T-cell (primary cell): ENCODE results near the gene PRKD1. TPM values are rescaled to one million over a fixed set of nuclear protein-coding genes. Genes with fewer than 3 reads are reported as not detected.

ENCODE experiments used
- ATAC-seq, 4 experiments: fragments of 200-7000 bp in 3 of 4; fragments of 150-1000 bp in 1 of 4; cut with Tn5 transposase; replicated peaks in 1 of 4; 1 replicate in 3 of 4; 2 replicates in 1 of 4; pipeline ENCODE4 v1.10.0; 2021; ENCODE audit warnings: moderate library complexity in 3 of 4, mild to moderate bottlenecking in 2 of 4, moderate number of reproducible peaks in 1 of 4
- CTCF ChIA-PET, 2 donors: fragments of 300-600 bp; sonication (Branson Sonifier 250); formaldehyde crosslinking; loops; one replicate each; lab custom pipeline; 2022; ENCODE audit warnings: antibody characterized with exemption in 2 of 2; lab: Charles Lee
- POLR2A ChIA-PET, 2 donors: fragments of 300-600 bp; sonication (Branson Sonifier 250); formaldehyde crosslinking; loops; one replicate each; lab custom pipeline; 2022; ENCODE audit warnings: antibody characterized with exemption in 2 of 2; lab: Charles Lee
- DNase-seq, 35 experiments: peaks; one replicate each; pipeline versions ENCODE4 v3.0.0 to v3.0.0-alpha.2; 2013 to 2023
- H3K27ac ChIP-seq: one replicate; pipeline ENCODE4 v1.5.1; 2013; ENCODE audit warnings: low read length
- H3K27me3 ChIP-seq, 2 experiments: replicated peaks in 1 of 2; 1 replicate in 1 of 2; 2 replicates in 1 of 2; pipeline versions ENCODE4 v1.6.1 to v1.7.0; 2013; ENCODE audit warnings: low read length in 1 of 2, mixed read lengths in 1 of 2; ENCODE audit not compliant: control insufficient read depth in 2 of 2, insufficient read depth in 2 of 2; ENCODE audit errors: extremely low read depth in 1 of 2
- H3K36me3 ChIP-seq, 2 donors: 1 replicate in 1 of 2; 2 replicates in 1 of 2; pipeline versions ENCODE4 v1.6.1 to v1.7.0; 2013; ENCODE audit warnings: low read length in 1 of 2; ENCODE audit not compliant: control insufficient read depth in 2 of 2, insufficient read depth in 1 of 2; ENCODE audit errors: extremely low read depth in 1 of 2
- H3K4me1 ChIP-seq, 2 experiments: 1 replicate in 1 of 2; 2 replicates in 1 of 2; pipeline versions ENCODE4 v1.6.1 to v1.7.0; 2013; ENCODE audit warnings: low read length in 2 of 2, mixed read lengths in 1 of 2; ENCODE audit not compliant: insufficient read depth in 2 of 2, control insufficient read depth in 1 of 2; ENCODE audit errors: extremely low read depth in 1 of 2
- H3K4me3 ChIP-seq, 2 donors: 1 replicate in 1 of 2; 2 replicates in 1 of 2; pipeline versions ENCODE4 v1.5.1 to v1.7.0; 2013; ENCODE audit warnings: mild to moderate bottlenecking in 2 of 2, low read length in 1 of 2, moderate library complexity in 1 of 2; ENCODE audit not compliant: control insufficient read depth in 1 of 2; ENCODE audit errors: extremely low read depth in 1 of 2
- H3K9me3 ChIP-seq: 2 replicates; pipeline ENCODE4 v1.7.0; 2013
- H3K27ac Mint-ChIP-seq, 2 donors: one replicate each; pipeline ENCODE4 v1.8.0; 2020 to 2021; ENCODE audit warnings: mild to moderate bottlenecking in 2 of 2, mixed read lengths in 2 of 2
- H3K27me3 Mint-ChIP-seq, 2 donors: one replicate each; pipeline ENCODE4 v1.8.0; 2021 to 2022; ENCODE audit warnings: mixed read lengths in 2 of 2
- H3K36me3 Mint-ChIP-seq: one replicate; pipeline ENCODE4 v1.8.0; 2021; ENCODE audit warnings: mixed read lengths
- H3K4me1 Mint-ChIP-seq, 3 donors: one replicate each; pipeline ENCODE4 v1.8.0; 2020 to 2022; ENCODE audit warnings: mixed read lengths in 3 of 3, mild to moderate bottlenecking in 1 of 3
- H3K4me3 Mint-ChIP-seq, 3 donors: one replicate each; pipeline ENCODE4 v1.8.0; 2020 to 2022; ENCODE audit warnings: mild to moderate bottlenecking in 3 of 3, mixed read lengths in 3 of 3, moderate library complexity in 3 of 3
- H3K9me3 Mint-ChIP-seq, 3 donors: one replicate each; pipeline ENCODE4 v1.8.0; 2020 to 2022; ENCODE audit warnings: mixed read lengths in 3 of 3
- WGBS: methylation state at CpG from one replicate; pipeline ENCODE4 v1.1.5; 2013; ENCODE audit warnings: missing lambda C conversion rate; ENCODE audit not compliant: insufficient coverage; 5-methylcytosine and 5-hydroxymethylcytosine counted together
- total RNA-seq, 35 experiments: library from RNA in 6 of 35; stranded (reverse) in 6 of 35; fragments of 120-200 nt in 1 of 35; gene quantifications; one replicate each; pipeline versions ENCODE4 v1.2.1 to v1.2.4 and lab custom pipeline; 2013 to 2026

Gene PRKD1
- total RNA-seq, 5 donors from 2014 or later (not counting 1 experiment from before 2014, with no cell fraction given), result 0.28 to 0.43 TPM; not detected in 3

GRCh38 chr14:29925736-29926135 is 1.9 kb downstream of the PRKD1 start:
- Mint-ChIP-seq H3K36me3 (no peaks in the 10 kb centered on the region), H3K4me1 (peaks cover 7 to 9% (median 7%) of the 10 kb centered on the region in 3 donors), H3K27ac (no peak overlapping the region), H3K27me3 (peaks cover 36 to 43% of the 10 kb centered on the region in 2 donors), H3K4me3 (no peak overlapping the region), H3K9me3 (peaks cover 0 to 6% (median 3%) of the 10 kb centered on the region in 3 donors)
- no peaks in the 10 kb centered on the region for H3K9me3 ChIP-seq
- peaks cover 23% of the 10 kb centered on the region in 2 experiments for H3K27me3 ChIP-seq
- H3K27ac ChIP-seq, result no peak overlapping the region
- no peaks in the 10 kb centered on the region for H3K36me3 ChIP-seq
- H3K4me3 ChIP-seq, result no peak overlapping the region
- DNase-seq (no peak), ATAC-seq (no peak)
- CTCF ChIA-PET, result no interaction called here
- POLR2A ChIA-PET, result no interaction called here
- no CpG with 5 or more reads among the region's 3 CpGs for WGBS
- H3K4me1 ChIP-seq, result no peaks in the 10 kb centered on the region

GRCh38 chr14:29925101-29925722 is 2.4 kb downstream of the PRKD1 start:
- Histone ChIP-seq H3K27me3 (peaks cover 21 to 23% of the 10 kb centered on the region in 2 experiments), H3K4me1 (no peaks in the 10 kb centered on the region), H3K36me3 (no peaks in the 10 kb centered on the region), H3K27ac (no peak overlapping the region), H3K4me3 (no peak overlapping the region), H3K9me3 (no peaks in the 10 kb centered on the region)
- ChIA-PET POLR2A (no interaction called here), CTCF (no interaction called here)
- Mint-ChIP-seq H3K27ac (no peak overlapping the region), H3K4me1 (peaks cover 7 to 9% (median 7%) of the 10 kb centered on the region in 3 donors), H3K9me3 (peaks cover 0 to 3% (median 1%) of the 10 kb centered on the region in 3 donors), H3K4me3 (no peak overlapping the region), H3K36me3 (no peaks in the 10 kb centered on the region), H3K27me3 (peaks cover 36 to 38% of the 10 kb centered on the region in 2 donors)
- ATAC-seq, result no peak
- WGBS, result 100% methylated on average over 1 of the region's 5 CpGs
- DNase-seq, result no peak

DNA sequence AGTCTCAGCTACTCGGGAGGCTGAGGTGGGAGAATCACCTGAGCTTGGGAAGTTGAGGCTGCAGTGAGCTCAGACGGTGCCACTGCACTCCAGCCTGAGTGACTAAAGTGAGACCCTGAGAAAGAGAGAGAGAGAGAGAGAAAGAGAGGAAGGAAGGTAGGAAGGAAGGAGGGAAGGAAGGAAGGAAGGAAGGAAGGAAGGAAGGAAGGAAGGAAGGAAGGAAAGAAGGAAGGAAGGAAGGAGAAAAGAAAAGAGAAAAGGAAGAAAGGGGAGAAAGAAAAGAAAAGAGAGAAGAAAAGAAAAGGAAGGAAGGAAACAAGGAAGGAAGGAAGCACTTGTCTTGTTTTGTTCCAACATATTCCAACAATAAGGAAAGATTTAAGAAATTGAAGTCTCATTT is 7.8 kb downstream of the PRKD1 start:
- DNase-seq, result no peak
- Histone ChIP-seq H3K4me1 (no peaks in the 10 kb centered on the region), H3K27me3 (peaks cover 3 to 5% of the 10 kb centered on the region in 2 experiments), H3K27ac (no peak overlapping the region), H3K36me3 (no peaks in the 10 kb centered on the region), H3K9me3 (no peaks in the 10 kb centered on the region), H3K4me3 (no peak overlapping the region)
- ATAC-seq, result no peak
- Mint-ChIP-seq H3K4me3 (no peak overlapping the region), H3K9me3 (peaks cover 3 to 10% (median 8%) of the 10 kb centered on the region in 3 donors), H3K4me1 (no peaks in the 10 kb centered on the region), H3K27me3 (peaks cover 5 to 7% of the 10 kb centered on the region in 2 donors), H3K27ac (no peak overlapping the region), H3K36me3 (no peaks in the 10 kb centered on the region)
- ChIA-PET POLR2A (no interaction called here), CTCF (no interaction called here)
- WGBS, result 92% methylated on average over 2 of the region's 2 CpGs

GRCh38 chr14:29918981-29919380 is 8.7 kb downstream of the PRKD1 start:
- H3K27ac Mint-ChIP-seq, result no peak overlapping the region
- Histone ChIP-seq H3K27ac (no peak overlapping the region), H3K4me3 (no peak overlapping the region), H3K27me3 (peaks cover 0 to 3% of the 10 kb centered on the region in 2 experiments), H3K9me3 (no peaks in the 10 kb centered on the region), H3K4me1 (no peaks in the 10 kb centered on the region), H3K36me3 (no peaks in the 10 kb centered on the region)
- no peak for DNase-seq
- WGBS, result no CpG with 5 or more reads among the region's 2 CpGs
- CTCF ChIA-PET, result no interaction called here
- H3K27me3 Mint-ChIP-seq, result peaks cover 0 to 2% of the 10 kb centered on the region in 2 donors
- H3K4me3 Mint-ChIP-seq, result no peak overlapping the region
- ATAC-seq, result no peak
- H3K36me3 Mint-ChIP-seq, result no peaks in the 10 kb centered on the region
- peaks cover 0 to 12% (median 8%) of the 10 kb centered on the region in 3 donors for H3K9me3 Mint-ChIP-seq
- POLR2A ChIA-PET, result no interaction called here
- no peaks in the 10 kb centered on the region for H3K4me1 Mint-ChIP-seq

GRCh38 chr14:29913566-29913965 is 14.1 kb downstream of the PRKD1 start:
- no CpG with 5 or more reads among the region's 5 CpGs for WGBS
- Histone ChIP-seq H3K27ac (no peak overlapping the region), H3K9me3 (no peaks in the 10 kb centered on the region), H3K27me3 (no peaks in the 10 kb centered on the region), H3K4me3 (no peak overlapping the region), H3K36me3 (no peaks in the 10 kb centered on the region), H3K4me1 (no peaks in the 10 kb centered on the region)
- ATAC-seq, result no peak
- H3K27me3 Mint-ChIP-seq, result no peaks in the 10 kb centered on the region
- H3K36me3 Mint-ChIP-seq, result no peaks in the 10 kb centered on the region
- no peak overlapping the region for H3K27ac Mint-ChIP-seq
- no peak overlapping the region for H3K4me3 Mint-ChIP-seq
- CTCF ChIA-PET, result no interaction called here
- H3K4me1 Mint-ChIP-seq, result no peaks in the 10 kb centered on the region
- H3K9me3 Mint-ChIP-seq, result peaks cover 0 to 10% (median 9%) of the 10 kb centered on the region in 3 donors
- DNase-seq, result no peak
- POLR2A ChIA-PET, result no interaction called here

GRCh38 chr14:29911810-29912209 is 15.8 kb downstream of the PRKD1 start:
- H3K4me3 ChIP-seq, result no peak overlapping the region
- H3K36me3 ChIP-seq, result no peaks in the 10 kb centered on the region
- 66% methylated on average over 2 of the region's 3 CpGs for WGBS
- Mint-ChIP-seq H3K4me1 (no peaks in the 10 kb centered on the region), H3K27me3 (no peaks in the 10 kb centered on the region), H3K27ac (no peak overlapping the region), H3K9me3 (peaks cover 0 to 11% (median 9%) of the 10 kb centered on the region in 3 donors), H3K36me3 (no peaks in the 10 kb centered on the region), H3K4me3 (no peak overlapping the region)
- ATAC-seq, result no peak
- POLR2A ChIA-PET, result no interaction called here
- CTCF ChIA-PET, result no interaction called here
- no peaks in the 10 kb centered on the region for H3K27me3 ChIP-seq
- DNase-seq, result no peak
- no peak overlapping the region for H3K27ac ChIP-seq
- H3K9me3 ChIP-seq, result no peaks in the 10 kb centered on the region
- no peaks in the 10 kb centered on the region for H3K4me1 ChIP-seq
